Mesenchymal stem cell (in vitro differentiated cells and primary cell): Measurements from ENCODE around the gene GUCD1.

Experiments
- DNase-seq: peaks from one replicate; pipeline ENCODE4 v3.0.0-alpha.2; 2013
- H2AFZ ChIP-seq: one replicate; pipeline ENCODE4 v1.6.1; 2013; ENCODE audit warnings: low read depth, mild to moderate bottlenecking, control low read depth, inconsistent platforms, low read length, moderate library complexity
- H2AK5ac ChIP-seq: 2 replicates; pipeline ENCODE4 v1.6.1; 2013; ENCODE audit warnings: low read length, moderate library complexity, mild to moderate bottlenecking, inconsistent platforms; ENCODE audit not compliant: severe bottlenecking
- H2BK120ac ChIP-seq: one replicate; pipeline ENCODE4 v1.6.1; 2013; ENCODE audit warnings: low read depth, mild to moderate bottlenecking, inconsistent platforms, low read length, moderate library complexity
- H2BK12ac ChIP-seq, 2 experiments: one replicate each; pipeline ENCODE4 v1.6.1; 2013; ENCODE audit warnings: inconsistent platforms in 2 of 2, low read length in 2 of 2, mild to moderate bottlenecking in 2 of 2, moderate library complexity in 2 of 2, control low read depth in 1 of 2
- H2BK15ac ChIP-seq: one replicate; pipeline ENCODE4 v1.6.1; 2013; ENCODE audit warnings: mild to moderate bottlenecking, low read depth, inconsistent platforms; ENCODE audit not compliant: poor library complexity, severe bottlenecking
- H2BK5ac ChIP-seq: 2 replicates; pipeline ENCODE4 v1.6.1; 2013; ENCODE audit warnings: low read depth, mild to moderate bottlenecking, low read length, control low read depth, inconsistent platforms; ENCODE audit not compliant: poor library complexity, severe bottlenecking
- H3K14ac ChIP-seq, 2 experiments: one replicate each; pipeline ENCODE4 v1.6.1; 2013; ENCODE audit warnings: inconsistent platforms in 2 of 2, low read length in 2 of 2, control low read depth in 1 of 2, mild to moderate bottlenecking in 1 of 2, moderate library complexity in 1 of 2
- H3K18ac ChIP-seq, 2 experiments: one replicate each; pipeline ENCODE4 v1.6.1; 2013; ENCODE audit warnings: inconsistent platforms in 2 of 2, low read length in 2 of 2, control low read depth in 1 of 2, low read depth in 1 of 2, mild to moderate bottlenecking in 1 of 2
- H3K23ac ChIP-seq, 2 experiments: one replicate each; pipeline ENCODE4 v1.6.1; 2013; ENCODE audit warnings: inconsistent platforms in 2 of 2, low read length in 2 of 2, mild to moderate bottlenecking in 2 of 2, moderate library complexity in 2 of 2, control low read depth in 1 of 2
- H3K27ac ChIP-seq: 2 replicates; pipeline ENCODE4 v1.5.1; 2013; ENCODE audit warnings: mild to moderate bottlenecking, moderate library complexity, low read length, control low read depth, inconsistent platforms; ENCODE audit not compliant: poor library complexity, severe bottlenecking
- H3K27me3 ChIP-seq, 2 experiments: 2 replicates each; pipeline versions ENCODE4 v1.6.1 to v1.7.0; 2013; ENCODE audit warnings: low read length in 2 of 2, mild to moderate bottlenecking in 2 of 2, moderate library complexity in 2 of 2, control low read depth in 1 of 2, inconsistent platforms in 1 of 2; ENCODE audit not compliant: control insufficient read depth in 1 of 2, insufficient read depth in 1 of 2
- H3K36me3 ChIP-seq, 2 experiments: 2 replicates each; pipeline versions ENCODE4 v1.6.1 to v1.7.0; 2013; ENCODE audit warnings: low read length in 2 of 2, control low read depth in 1 of 2, inconsistent platforms in 1 of 2, low read depth in 1 of 2, mild to moderate bottlenecking in 1 of 2; ENCODE audit not compliant: insufficient read depth in 2 of 2, control insufficient read depth in 1 of 2
- H3K4ac ChIP-seq, 2 experiments: one replicate each; pipeline ENCODE4 v1.6.1; 2013; ENCODE audit warnings: inconsistent platforms in 2 of 2, low read length in 2 of 2, mild to moderate bottlenecking in 2 of 2, moderate library complexity in 2 of 2, control low read depth in 1 of 2, low read depth in 1 of 2
- H3K4me1 ChIP-seq: 2 replicates; pipeline ENCODE4 v1.6.1; 2013; ENCODE audit warnings: low read depth, low read length, control low read depth; ENCODE audit not compliant: control insufficient read depth, insufficient read depth
- H3K4me2 ChIP-seq: 2 replicates; pipeline ENCODE4 v1.6.1; 2013; ENCODE audit warnings: low read length, mild to moderate bottlenecking, inconsistent platforms; ENCODE audit not compliant: poor library complexity, severe bottlenecking
- H3K4me3 ChIP-seq, 2 experiments: 2 replicates each; pipeline versions ENCODE4 v1.5.1 to v1.7.0; 2013; ENCODE audit warnings: low read length in 2 of 2, mild to moderate bottlenecking in 2 of 2, control low read depth in 1 of 2, low read depth in 1 of 2; ENCODE audit not compliant: insufficient read depth in 1 of 2
- H3K79me1 ChIP-seq: replicated peaks from 2 replicates; pipeline ENCODE4 v1.6.1; 2013; ENCODE audit warnings: mild to moderate bottlenecking, control low read depth, low read length, inconsistent platforms; ENCODE audit not compliant: poor library complexity, severe bottlenecking
- H3K9ac ChIP-seq: 2 replicates; pipeline ENCODE4 v1.7.0; 2013; ENCODE audit warnings: mild to moderate bottlenecking, low read length, moderate library complexity
- H3K9me3 ChIP-seq: 2 replicates; pipeline ENCODE4 v1.7.0; 2013; ENCODE audit warnings: mild to moderate bottlenecking, low read length; ENCODE audit not compliant: control insufficient read depth
- H4K8ac ChIP-seq: one replicate; pipeline ENCODE4 v1.6.1; 2013; ENCODE audit warnings: inconsistent platforms, mild to moderate bottlenecking, low read length, moderate library complexity
- H4K91ac ChIP-seq: one replicate; pipeline ENCODE4 v1.6.1; 2013; ENCODE audit warnings: mild to moderate bottlenecking, low read length, inconsistent platforms
- WGBS: methylation state at CpG from one replicate; pipeline ENCODE4 v1.1.7; 2013; ENCODE audit warnings: mixed read lengths; 5-methylcytosine and 5-hydroxymethylcytosine counted together

The GUCD1 gene

GRCh38 chr22:24559471-24559870 lies 4.5 kb upstream of the GUCD1 start:
- Histone ChIP-seq H3K4me3 (no peak overlapping the region), H2BK5ac (no peak overlapping the region), H3K27ac (no peak overlapping the region), H3K4me1 (peaks cover 1% of the 10 kb centered on the region), H2AFZ (no peak overlapping the region), H3K23ac (no peak overlapping the region), H3K9me3 (no peaks in the 10 kb centered on the region), H3K4me2 (no peak overlapping the region), H3K18ac (no peak overlapping the region), H2BK120ac (no peak overlapping the region), H3K9ac (no peak overlapping the region), H2AK5ac (no peak overlapping the region), H3K4ac (no peak overlapping the region), H3K36me3 (peaks cover 32 to 54% of the 10 kb centered on the region in 2 experiments), H3K27me3 (no peaks in the 10 kb centered on the region), H2BK12ac (no peak overlapping the region), H2BK15ac (no peak overlapping the region), H3K14ac (no peak overlapping the region), H3K79me1 (peaks cover 1% of the 10 kb centered on the region), H4K91ac (no peak overlapping the region), H4K8ac (no peak overlapping the region)
- WGBS = 94% methylated on average over 4 of the region's 4 CpGs
- DNase-seq = no peak

GRCh38 chr22:24555165-24556039 lies 464 bp upstream of the GUCD1 start, which contains the start of gene SNRPD3:
TSS of gene SNRPD3 (plus strand) at chr22:24555999. CDS start at chr22:24557675, 1,676 bp downstream.
- Histone ChIP-seq H4K91ac (peak within 1 kb of the TSS; percentile 84), H4K8ac (peak within 1 kb of the TSS; percentile 99), H3K18ac (peak within 1 kb of the TSS; percentile 81 to 98), H3K27ac (peak within 1 kb of the TSS; percentile 86), H3K4me3 (peak within 1 kb of the TSS; percentile 84 to 98), H3K14ac (peak within 1 kb of the TSS in 1 of 2 experiments; percentile 97), H3K4ac (peak within 1 kb of the TSS; percentile 54 to 96), H3K27me3 (no peaks in the 10 kb centered on the region), H3K36me3 (peaks cover 24 to 43% of the 10 kb centered on the region in 2 experiments), H3K4me2 (peak within 1 kb of the TSS; percentile 95), H3K23ac (peak within 1 kb of the TSS in 1 of 2 experiments; percentile 89), H2AK5ac (no peak within 1 kb of the TSS), H3K79me1 (peaks cover 16% of the 10 kb centered on the region), H2BK15ac (peak within 1 kb of the TSS; percentile 97), H3K4me1 (peaks cover 22% of the 10 kb centered on the region), H3K9ac (peak within 1 kb of the TSS; percentile 100), H2BK120ac (peak within 1 kb of the TSS; percentile 80), H2BK5ac (peak within 1 kb of the TSS; percentile 49), H2AFZ (peak within 1 kb of the TSS; percentile 79), H3K9me3 (no peaks in the 10 kb centered on the region), H2BK12ac (peak within 1 kb of the TSS; percentile 65 to 74)
- DNase-seq = peak; percentile 99
- WGBS = under 1% methylated on average over 53 of the region's 59 CpGs

GRCh38 chr22:24553597-24554312 lies 1.2 kb downstream of the GUCD1 start:
- peak overlapping the region; percentile 62 to 80 for H3K18ac ChIP-seq
- H2AFZ ChIP-seq = no peak overlapping the region
- peaks cover 26% of the 10 kb centered on the region for H3K4me1 ChIP-seq
- H3K23ac ChIP-seq = peak overlapping the region in 1 of 2 experiments; percentile 83
- 66% methylated on average over 10 of the region's 12 CpGs for WGBS
- no peak overlapping the region for H2BK15ac ChIP-seq
- no peak overlapping the region for H2BK5ac ChIP-seq
- H3K9me3 ChIP-seq = no peaks in the 10 kb centered on the region
- H3K9ac ChIP-seq = peak overlapping the region; percentile 96
- H2BK12ac ChIP-seq = peak overlapping the region in 1 of 2 experiments; percentile 49
- peak; percentile 63 for DNase-seq
- peaks cover 29 to 43% of the 10 kb centered on the region in 2 experiments for H3K36me3 ChIP-seq
- peak overlapping the region; percentile 84 to 87 for H3K4me3 ChIP-seq
- no peak overlapping the region for H4K8ac ChIP-seq
- peak overlapping the region; percentile 67 for H3K4me2 ChIP-seq
- peak overlapping the region in 1 of 2 experiments; percentile 7 for H3K4ac ChIP-seq
- H4K91ac ChIP-seq = peak overlapping the region; percentile 20
- H3K79me1 ChIP-seq = peaks cover 25% of the 10 kb centered on the region
- no peak overlapping the region for H2BK120ac ChIP-seq
- H2AK5ac ChIP-seq = no peak overlapping the region
- H3K27me3 ChIP-seq = no peaks in the 10 kb centered on the region
- peak overlapping the region; percentile 64 for H3K27ac ChIP-seq
- H3K14ac ChIP-seq = peak overlapping the region in 1 of 2 experiments; percentile 36
